Adrenal gland (tissue), 12 donors: Measurements from ENCODE around the gene FCER1G. TPM values are rescaled to one million over a fixed set of nuclear protein-coding genes. Genes with fewer than 3 reads are reported as not detected.

Experiments
- DNase-seq, 7 donors: peaks; one replicate each; pipeline ENCODE4 v3.0.0-alpha.2; 2019 to 2020
- H3K27ac ChIP-seq, 5 donors: fragments of 200-600 bp; sonication (generic) in 4 of 5; 1 replicate in 3 of 5; 2 replicates in 2 of 5; pipeline versions ENCODE4 v1.5.1 to v1.8.0; 2016 to 2020; ENCODE audit warnings: mild to moderate bottlenecking in 1 of 5
- H3K27me3 ChIP-seq: fragments of 200-600 bp; 2 replicates; pipeline ENCODE4 v1.8.0; 2021
- H3K36me3 ChIP-seq, 2 donors: fragments of 200-600 bp; replicated peaks in 1 of 2; 1 replicate in 1 of 2; 2 replicates in 1 of 2; pipeline versions ENCODE4 v1.5.1 to v1.8.0; 2018 to 2022
- H3K4me1 ChIP-seq, 2 donors: fragments of 200-600 bp; replicated peaks in 1 of 2; 1 replicate in 1 of 2; 2 replicates in 1 of 2; pipeline versions ENCODE4 v1.5.1 to v1.8.0; 2018 to 2021
- H3K4me3 ChIP-seq, 4 donors: fragments of 200-600 bp; sonication (generic) in 3 of 4; one replicate each; pipeline ENCODE4 v1.5.1; 2016 to 2018
- H3K9me3 ChIP-seq, 3 donors: fragments of 200-600 bp; sonication (generic) in 1 of 3; replicated peaks in 1 of 3; 1 replicate in 2 of 3; 2 replicates in 1 of 3; pipeline versions ENCODE4 v1.5.1 to v1.8.0; 2016 to 2021
- CTCF ChIP-seq, 6 experiments: fragments of 450-650 bp in 4 of 6; fragments of 200-600 bp in 2 of 6; sonication (generic) in 1 of 6; IDR thresholded peaks; 1 replicate in 5 of 6; 2 replicates in 1 of 6; pipeline versions ENCODE4 v1.5.1 to v1.8.0; 2016 to 2021; ENCODE audit warnings: antibody characterized with exemption in 6 of 6, mild to moderate bottlenecking in 2 of 6, moderate library complexity in 1 of 6
- POLR2A ChIP-seq, 2 donors: fragments of 450-650 bp; IDR thresholded peaks; one replicate each; pipeline ENCODE4 v1.6.1; 2017; ENCODE audit warnings: antibody characterized with exemption in 2 of 2, mild to moderate bottlenecking in 2 of 2, moderate library complexity in 1 of 2
- WGBS, 4 donors: extraction: QIAGEN DNeasy Blood & Tissue Kit in 2 of 4; methylation state at CpG; one replicate each; pipeline versions ENCODE4 v1.1.5 to v1.1.7; 2013 to 2017; 5-methylcytosine and 5-hydroxymethylcytosine counted together
- intact Hi-C, 2 donors: fragments of 100-400 bp; cut with DNase I; formaldehyde crosslinking; loops; one replicate each; pipeline versions ENCODE4 v1.14.1 to v1.15.0; 2022 to 2023
- polyA plus RNA-seq, 3 donors: library from polyadenylated mRNA; stranded (reverse); fragments of 200-250 nt in 2 of 3; fragments of 350-450 nt in 1 of 3; fragmentation: Illumina TruSeq in 1 of 3; extraction: RNeasy Lipid Tissue Mini Kit (QIAGEN cat#74804) in 1 of 3; gene quantifications; one replicate each; pipeline ENCODE4 v1.2.3, GENCODE V29; 2013 to 2014
- total RNA-seq, 9 donors: library from RNA; depleted of rRNA in 4 of 9; stranded (reverse); fragments of >200 nt in 4 of 9; fragments of 120-200 nt in 1 of 9; fragmentation: NEBNext Ultra II Directional in 1 of 9; extraction: Animal tissue kit (Norgen Biotek cat#: 25700) in 1 of 9; gene quantifications; one replicate each; pipeline versions ENCODE4 v1.1.0 to v1.2.4, GENCODE V29; 2013 to 2023
- donor health status: healthy with polysubstance abuse.
- donor health status: Bipolar disorder and iron deficiency.
- donor health status: DM: yes; HTN: yes; CAD: no.
- donor health status: DM: no; HTN: no; CAD: no.
- donor health status: DM: no; HTN: no; CAD: no.
- donor health status: DM: yes; HTN: yes; CAD: no.

Gene FCER1G
- total and polyA plus RNA-seq, 12 donors: 5.5 to 239 (median 116) TPM

DNA sequence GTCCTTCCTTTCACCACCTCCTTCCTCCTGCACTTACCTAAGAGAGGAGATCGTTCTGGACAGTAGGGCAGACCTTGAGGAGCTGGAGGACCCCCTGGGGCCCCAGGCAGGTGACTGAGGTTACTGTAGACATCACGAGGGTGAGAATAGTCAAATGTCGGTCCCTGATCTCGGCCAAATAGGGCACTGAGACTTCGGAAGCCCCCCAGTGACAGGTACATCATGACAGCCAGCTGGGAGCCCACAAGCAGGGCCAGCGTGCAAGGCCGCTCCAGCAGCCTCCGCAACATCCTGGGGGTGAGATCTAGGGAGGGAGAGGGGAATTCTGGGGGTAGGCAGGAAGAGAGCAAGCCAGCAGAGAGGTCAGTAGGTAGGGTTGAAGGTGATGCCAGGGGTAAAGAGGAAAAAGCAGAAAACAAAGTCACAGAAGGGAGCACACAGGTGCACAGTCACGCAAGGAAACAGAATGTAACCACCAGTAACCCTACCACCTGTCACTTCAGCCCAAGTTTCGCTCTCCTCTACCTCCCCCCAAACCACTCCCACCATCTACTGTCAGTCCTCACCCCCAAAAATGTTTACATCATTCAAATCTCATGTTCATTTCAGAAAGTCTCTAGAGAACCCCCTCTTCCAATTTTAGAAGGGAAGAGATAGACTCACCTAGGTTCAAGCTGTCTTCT lies 39.2 kb upstream of the FCER1G start:
- peak overlapping the region in 1 of 4 donors; percentile 97 for H3K4me3 ChIP-seq
- H3K4me1 ChIP-seq: peaks cover 16 to 30% of the 10 kb centered on the region in 2 donors
- peak overlapping the region in 2 of 5 donors; percentile 88 to 89 for H3K27ac ChIP-seq
- WGBS, 4 donors: 83 to 87% (median 87%) methylated on average over 10 of the region's 10 CpGs
- no peak for DNase-seq
- peaks cover 0 to 45% of the 10 kb centered on the region in 2 donors for H3K36me3 ChIP-seq
- H3K9me3 ChIP-seq: no peaks in the 10 kb centered on the region
- no peak for TF ChIP-seq POLR2A (IDR thresholded peaks at IDR 0.05)
- TF ChIP-seq CTCF (IDR thresholded peaks at IDR 0.05): no peak
- H3K27me3 ChIP-seq: no peaks in the 10 kb centered on the region
- intact Hi-C loops: no loop called here

- intact Hi-C loops: no loop called here
- Histone ChIP-seq H3K27me3 (no peaks in the 10 kb centered on the region), H3K36me3 (peaks cover 0 to 39% of the 10 kb centered on the region in 2 donors), H3K27ac (peak overlapping the region in 4 of 5 donors; percentile 77 to 89 (median 88)), H3K9me3 (no peaks in the 10 kb centered on the region), H3K4me3 (peak overlapping the region in 3 of 4 donors; percentile 25 to 97 (median 86)), H3K4me1 (peaks cover 16 to 30% of the 10 kb centered on the region in 2 donors)
- no peak for TF ChIP-seq CTCF (IDR thresholded peaks at IDR 0.05)
- no peak for TF ChIP-seq POLR2A (IDR thresholded peaks at IDR 0.05)
- DNase-seq: no peak
- WGBS, 4 donors: 17 to 30% (median 18%) methylated on average over 9 to 17 of the region's 17 CpGs
These were observed 38.5 kb upstream of the FCER1G start for GRCh38 chr1:161176468-161177111.

- Histone ChIP-seq H3K27ac (peak within 1 kb of the TSS; percentile 20 to 89 (median 88)), H3K9me3 (no peaks in the 10 kb centered on the region), H3K27me3 (no peaks in the 10 kb centered on the region), H3K36me3 (peaks cover 0 to 31% of the 10 kb centered on the region in 2 donors), H3K4me3 (peak within 1 kb of the TSS; percentile 25 to 97 (median 62)), H3K4me1 (peaks cover 16 to 30% of the 10 kb centered on the region in 2 donors)
- WGBS, 4 donors: 3 to 4% (median 4%) methylated on average over 26 to 50 of the region's 50 CpGs
- intact Hi-C loops: no loop called here
- peak; percentile 86 to 95 (median 90) for DNase-seq
- TF ChIP-seq CTCF (IDR thresholded peaks at IDR 0.05): peak in 3 of 6 experiments; percentile 15 to 22 (median 17)
- TF ChIP-seq POLR2A (IDR thresholded peaks at IDR 0.05): peak; percentile 52 to 75
These were observed 37.8 kb upstream of the FCER1G start, which contains the start of gene B4GALT3 for GRCh38 chr1:161177112-161177935. Gene B4GALT3, minus strand, starts transcription at chr1:161177507. Its CDS starts 1,447 bp downstream, at chr1:161176060.

DNA sequence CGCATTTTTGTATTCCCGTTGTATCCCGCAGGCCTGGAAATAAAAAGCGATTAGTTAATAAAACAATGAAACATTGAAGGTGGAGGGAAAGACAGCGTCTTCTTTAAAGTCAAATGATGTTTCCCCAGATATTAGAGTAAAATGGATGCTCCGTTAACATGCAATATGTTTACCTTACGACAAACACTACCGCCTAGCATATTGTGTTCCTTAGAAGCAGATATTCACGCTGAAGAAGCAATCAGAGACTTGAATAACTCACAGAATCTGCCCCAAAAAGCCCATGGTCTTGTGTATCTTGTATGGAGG lies 37.2 kb upstream of the FCER1G start:
- intact Hi-C loops: no loop called here
- DNase-seq: no peak
- WGBS, 4 donors: 49 to 65% (median 63%) methylated on average over 9 of the region's 9 CpGs
- Histone ChIP-seq H3K9me3 (no peaks in the 10 kb centered on the region), H3K4me3 (peak overlapping the region in 3 of 4 donors; percentile 25 to 97 (median 86)), H3K4me1 (peaks cover 13 to 26% of the 10 kb centered on the region in 2 donors), H3K36me3 (peaks cover 0 to 28% of the 10 kb centered on the region in 2 donors), H3K27me3 (no peaks in the 10 kb centered on the region), H3K27ac (peak overlapping the region; percentile 20 to 89 (median 88))
- TF ChIP-seq CTCF (IDR thresholded peaks at IDR 0.05): peak in 1 of 6 experiments; percentile 4
- no peak for TF ChIP-seq POLR2A (IDR thresholded peaks at IDR 0.05)
